Smooth muscle cell (in vitro differentiated cells): ENCODE data around the gene ZSCAN5C. TPM values are rescaled to one million over a fixed set of nuclear protein-coding genes. Genes with fewer than 3 reads are reported as not detected.

ENCODE experiments used
- DNase-seq: peaks from one replicate; lab custom pipeline; 2025; ENCODE audit not compliant: unreplicated experiment; lab: John Stamatoyannopoulos, UW
- H2AFZ ChIP-seq: fragments of 200-600 bp; sonication (generic); 2 replicates; pipeline ENCODE4 v1.6.0; 2016; ENCODE audit warnings: antibody characterized with exemption, low read depth, mild to moderate bottlenecking
- H3F3A ChIP-seq: fragments of 200-600 bp; sonication (generic); 2 replicates; pipeline ENCODE4 v1.6.0; 2017; ENCODE audit warnings: antibody characterized with exemption, low read depth
- H3K27ac ChIP-seq: fragments of 200-600 bp; sonication (generic); 2 replicates; pipeline ENCODE4 v1.5.1; 2016; ENCODE audit warnings: low read depth, mild to moderate bottlenecking
- H3K27me3 ChIP-seq: fragments of 200-600 bp; sonication (generic); 2 replicates; pipeline ENCODE4 v1.6.1; 2016; ENCODE audit warnings: low read depth, mild to moderate bottlenecking
- H3K36me3 ChIP-seq: fragments of 200-600 bp; sonication (generic); 2 replicates; pipeline ENCODE4 v1.5.1; 2016; ENCODE audit warnings: low read depth
- H3K4me1 ChIP-seq: fragments of 200-600 bp; sonication (generic); 2 replicates; pipeline ENCODE4 v1.5.1; 2016; ENCODE audit warnings: low read depth
- H3K4me2 ChIP-seq: fragments of 200-600 bp; sonication (generic); 2 replicates; pipeline ENCODE4 v1.6.0; 2016; ENCODE audit warnings: mild to moderate bottlenecking
- H3K4me3 ChIP-seq: fragments of 200-600 bp; sonication (generic); 2 replicates; pipeline ENCODE4 v1.5.1; 2016; ENCODE audit warnings: mild to moderate bottlenecking
- H3K79me2 ChIP-seq: fragments of 200-600 bp; sonication (generic); 2 replicates; pipeline ENCODE4 v1.6.0; 2016; ENCODE audit warnings: low read depth, mild to moderate bottlenecking
- H3K9ac ChIP-seq: fragments of 200-600 bp; sonication (generic); 2 replicates; pipeline ENCODE4 v1.6.0; 2016; ENCODE audit warnings: low read depth
- H3K9me3 ChIP-seq: fragments of 200-600 bp; sonication (generic); replicated peaks from 2 replicates; pipeline ENCODE4 v1.5.1; 2016; ENCODE audit warnings: low read depth
- H4K20me1 ChIP-seq: fragments of 200-600 bp; sonication (generic); 2 replicates; pipeline ENCODE4 v1.6.0; 2016; ENCODE audit warnings: low read depth
- WGBS: methylation state at CpG from one replicate; pipeline ENCODE4 v1.1.7; 2016; ENCODE audit warnings: low lambda C conversion rate; 5-methylcytosine and 5-hydroxymethylcytosine counted together
- polyA plus RNA-seq: library from polyadenylated mRNA; unstranded; fragments of >200 nt; fragmentation: Nextera tagmentation; extraction: Ambion mirVana; gene quantifications from 2 replicates; pipeline ENCODE4 v1.2.1, GENCODE V29; 2016
- total RNA-seq: library from RNA; depleted of rRNA; stranded (reverse); fragments of >200 nt; gene quantifications from 2 replicates; pipeline ENCODE4 v1.2.3, GENCODE V29; 2014
- TF ChIP-seq, protein P1 (sequence below): fragments of 200-600 bp; sonication (generic); IDR thresholded peaks from 2 replicates; pipeline ENCODE4 v1.5.1; 2017; ENCODE audit warnings: borderline replicate concordance, mild to moderate bottlenecking, antibody characterized with exemption; ENCODE audit not compliant: insufficient read depth, poor library complexity, severe bottlenecking

ZSCAN5C gene
- total and polyA plus RNA-seq, 2 experiments from 2014 or later: not detected

- Histone ChIP-seq H3K27me3 (no peaks in the 10 kb centered on the region), H2AFZ (no peak overlapping the region), H3K27ac (no peak overlapping the region), H3K4me3 (no peak overlapping the region), H4K20me1 (peaks cover 42% of the 10 kb centered on the region), H3K4me2 (no peak overlapping the region), H3K36me3 (no peaks in the 10 kb centered on the region), H3F3A (no peaks in the 10 kb centered on the region), H3K79me2 (peaks cover 4% of the 10 kb centered on the region), H3K4me1 (no peaks in the 10 kb centered on the region), H3K9ac (no peak overlapping the region), H3K9me3 (no peaks in the 10 kb centered on the region)
- DNase-seq: no peak
- TF ChIP-seq, protein P1, sequence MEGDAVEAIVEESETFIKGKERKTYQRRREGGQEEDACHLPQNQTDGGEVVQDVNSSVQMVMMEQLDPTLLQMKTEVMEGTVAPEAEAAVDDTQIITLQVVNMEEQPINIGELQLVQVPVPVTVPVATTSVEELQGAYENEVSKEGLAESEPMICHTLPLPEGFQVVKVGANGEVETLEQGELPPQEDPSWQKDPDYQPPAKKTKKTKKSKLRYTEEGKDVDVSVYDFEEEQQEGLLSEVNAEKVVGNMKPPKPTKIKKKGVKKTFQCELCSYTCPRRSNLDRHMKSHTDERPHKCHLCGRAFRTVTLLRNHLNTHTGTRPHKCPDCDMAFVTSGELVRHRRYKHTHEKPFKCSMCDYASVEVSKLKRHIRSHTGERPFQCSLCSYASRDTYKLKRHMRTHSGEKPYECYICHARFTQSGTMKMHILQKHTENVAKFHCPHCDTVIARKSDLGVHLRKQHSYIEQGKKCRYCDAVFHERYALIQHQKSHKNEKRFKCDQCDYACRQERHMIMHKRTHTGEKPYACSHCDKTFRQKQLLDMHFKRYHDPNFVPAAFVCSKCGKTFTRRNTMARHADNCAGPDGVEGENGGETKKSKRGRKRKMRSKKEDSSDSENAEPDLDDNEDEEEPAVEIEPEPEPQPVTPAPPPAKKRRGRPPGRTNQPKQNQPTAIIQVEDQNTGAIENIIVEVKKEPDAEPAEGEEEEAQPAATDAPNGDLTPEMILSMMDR: peak; percentile 24
- WGBS: 77% methylated on average over 17 of the region's 17 CpGs
Measured at GRCh38 chr19:56155124-56155687, 46.9 kb upstream of the ZSCAN5C start.

GRCh38 chr19:56156768-56157167 lies 45.3 kb upstream of the ZSCAN5C start:
- H4K20me1 ChIP-seq: peaks cover 34% of the 10 kb centered on the region
- H3K9me3 ChIP-seq: no peaks in the 10 kb centered on the region
- H3K79me2 ChIP-seq: no peaks in the 10 kb centered on the region
- no peaks in the 10 kb centered on the region for H3K36me3 ChIP-seq
- TF ChIP-seq, protein P1: no peak
- WGBS: 95% methylated on average over 11 of the region's 11 CpGs
- H3K27me3 ChIP-seq: no peaks in the 10 kb centered on the region
- H3K9ac ChIP-seq: no peak overlapping the region
- H3K27ac ChIP-seq: no peak overlapping the region
- no peak for DNase-seq
- no peak overlapping the region for H2AFZ ChIP-seq
- H3K4me2 ChIP-seq: no peak overlapping the region
- no peak overlapping the region for H3K4me3 ChIP-seq
- no peaks in the 10 kb centered on the region for H3F3A ChIP-seq
- H3K4me1 ChIP-seq: no peaks in the 10 kb centered on the region

DNA sequence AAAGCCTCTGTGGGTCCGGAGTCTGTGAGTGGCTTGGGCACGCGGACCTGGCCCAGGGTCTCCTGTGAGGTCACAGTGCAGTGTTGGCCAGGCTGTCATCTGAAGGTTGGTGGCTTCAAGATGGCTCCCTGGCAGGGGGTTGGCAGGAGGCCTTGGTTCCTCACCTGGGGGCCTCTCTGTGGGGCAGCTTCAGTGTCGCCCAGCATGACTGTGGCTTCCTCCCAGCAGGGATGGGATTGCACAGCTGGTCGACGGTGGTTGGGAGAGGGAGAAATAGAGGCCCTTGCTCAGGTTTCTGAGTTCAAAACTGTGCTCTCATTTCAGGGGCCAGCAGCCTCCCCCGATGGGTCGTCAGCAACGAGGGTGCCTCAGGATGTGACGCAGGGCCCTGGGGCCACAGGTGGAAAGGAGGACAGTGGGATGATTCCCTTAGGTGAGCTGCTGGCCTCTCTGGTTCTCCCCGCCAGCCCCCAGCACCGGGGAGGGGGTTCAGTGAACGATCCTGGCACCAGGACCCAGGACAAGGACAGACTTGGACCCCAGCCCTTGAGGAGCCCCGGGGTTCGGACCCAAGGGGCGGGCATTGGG lies 43.8 kb upstream of the ZSCAN5C start:
- TF ChIP-seq, protein P1: no peak
- Histone ChIP-seq H3K27ac (no peak overlapping the region), H3K4me1 (no peaks in the 10 kb centered on the region), H3K4me3 (no peak overlapping the region), H3F3A (no peaks in the 10 kb centered on the region), H3K9ac (no peak overlapping the region), H3K36me3 (no peaks in the 10 kb centered on the region), H3K4me2 (no peak overlapping the region), H4K20me1 (peaks cover 19% of the 10 kb centered on the region), H3K79me2 (no peaks in the 10 kb centered on the region), H3K27me3 (no peaks in the 10 kb centered on the region), H3K9me3 (no peaks in the 10 kb centered on the region), H2AFZ (no peak overlapping the region)
- 97% methylated on average over 13 of the region's 16 CpGs for WGBS
- no peak for DNase-seq
